Measurements from ENCODE around the gene SIK1.
A peak's percentile ranks its signal among the peaks of the same experiment; 100 is the strongest.
"Not testable (repeated sequence)": the region's sequence is repeated elsewhere in the genome, so short reads cannot be mapped to it uniquely, and the experiment has no call there.

The SIK1 gene

DNA sequence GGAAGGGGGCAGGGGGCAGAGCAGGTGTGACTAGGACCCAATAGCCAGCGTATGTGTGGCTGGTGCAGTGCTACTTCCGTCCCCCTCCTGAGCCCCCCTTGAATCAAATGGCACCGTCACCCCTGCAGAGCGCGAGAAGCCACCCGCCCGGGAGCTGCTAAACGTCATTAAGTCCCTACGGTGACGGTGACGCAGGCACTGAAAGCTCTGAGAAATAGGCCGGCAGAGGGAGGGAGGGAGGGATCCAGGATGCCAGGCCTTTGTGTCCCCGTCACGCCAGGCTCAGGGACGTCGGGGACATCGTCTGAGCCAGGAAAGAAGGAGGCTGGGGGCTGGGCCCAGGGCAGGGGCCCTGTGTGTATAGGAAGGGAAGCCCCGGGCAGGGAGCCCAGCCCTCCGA is 43.6 kb downstream of the SIK1 start:
- DNase-seq, result not testable (repeated sequence)

DNA sequence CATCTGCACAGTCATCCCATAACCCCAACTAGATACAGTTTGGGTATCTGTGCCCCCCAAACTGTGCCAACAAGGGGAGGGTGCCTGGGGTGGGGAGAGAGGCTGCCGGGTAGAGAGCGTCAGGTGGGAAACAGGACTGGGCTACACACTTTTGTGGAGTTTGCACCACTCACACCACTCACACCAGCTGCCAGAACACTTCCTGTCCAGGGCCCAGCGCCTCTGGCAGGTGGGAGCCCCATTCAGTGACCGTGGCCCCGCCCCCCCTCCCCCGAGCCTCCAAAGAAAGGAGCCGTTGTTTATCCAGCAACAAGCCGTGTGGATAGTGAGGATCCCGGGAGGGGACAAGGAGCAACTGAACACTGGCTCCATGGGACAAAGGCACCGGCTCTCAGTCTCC is 44.0 kb downstream of the SIK1 start:
- DNase-seq, result not testable (repeated sequence)

DNA sequence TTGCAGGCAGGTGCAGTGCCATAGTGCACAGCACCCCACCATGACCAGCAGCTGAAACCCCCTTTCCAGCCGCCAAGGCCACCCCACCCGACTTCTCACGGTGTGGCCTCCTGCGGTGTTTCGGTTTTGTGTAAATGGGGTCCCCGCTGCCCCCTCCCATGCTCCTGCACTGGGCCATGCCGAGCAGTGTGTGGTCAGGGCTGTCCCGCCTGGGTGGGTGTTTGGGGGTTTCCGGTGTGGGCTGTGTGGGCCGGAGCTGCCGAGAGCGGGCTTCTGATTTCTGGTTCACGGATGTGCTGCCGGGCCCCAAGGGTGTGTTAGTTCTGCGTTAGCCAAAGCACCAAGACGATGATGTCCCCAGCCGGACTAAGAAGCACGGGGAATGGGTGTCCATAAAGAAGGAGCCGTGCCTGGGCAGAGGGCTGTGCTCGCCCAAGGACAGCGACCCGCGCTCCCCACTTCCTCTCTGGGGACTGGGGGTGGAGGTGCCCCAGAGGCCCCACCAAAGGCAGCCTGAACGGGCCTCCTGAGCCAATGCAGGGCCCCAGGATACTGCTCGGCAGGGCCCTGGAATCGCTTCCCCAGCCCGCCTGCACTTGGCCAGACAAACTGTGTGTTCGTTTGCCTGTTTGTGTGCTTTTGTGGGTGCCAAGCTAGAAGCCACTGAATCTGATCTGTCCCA is 45.9 kb downstream of the SIK1 start:
- DNase-seq, result not testable (repeated sequence)

DNA sequence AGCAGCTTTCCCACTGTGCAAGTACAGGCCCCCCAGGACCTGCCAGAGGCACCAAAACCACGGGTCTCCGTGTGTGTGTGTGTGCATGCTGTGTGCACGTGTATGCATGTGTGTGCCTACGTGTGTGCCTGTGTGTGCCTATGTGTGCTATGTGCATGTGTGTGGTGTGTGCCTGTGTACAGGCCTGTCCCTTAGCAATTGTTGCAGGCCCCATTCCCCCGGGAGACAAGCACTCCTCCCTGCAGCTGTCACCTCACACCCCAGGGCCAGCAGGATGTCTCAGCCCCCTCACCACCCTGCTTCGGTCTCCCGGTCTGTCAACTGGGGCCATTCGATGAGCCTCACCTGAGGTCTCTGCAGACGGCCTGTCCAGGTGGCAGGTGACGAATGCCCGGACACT is 46.6 kb downstream of the SIK1 start:
- not testable (repeated sequence) for DNase-seq

DNA sequence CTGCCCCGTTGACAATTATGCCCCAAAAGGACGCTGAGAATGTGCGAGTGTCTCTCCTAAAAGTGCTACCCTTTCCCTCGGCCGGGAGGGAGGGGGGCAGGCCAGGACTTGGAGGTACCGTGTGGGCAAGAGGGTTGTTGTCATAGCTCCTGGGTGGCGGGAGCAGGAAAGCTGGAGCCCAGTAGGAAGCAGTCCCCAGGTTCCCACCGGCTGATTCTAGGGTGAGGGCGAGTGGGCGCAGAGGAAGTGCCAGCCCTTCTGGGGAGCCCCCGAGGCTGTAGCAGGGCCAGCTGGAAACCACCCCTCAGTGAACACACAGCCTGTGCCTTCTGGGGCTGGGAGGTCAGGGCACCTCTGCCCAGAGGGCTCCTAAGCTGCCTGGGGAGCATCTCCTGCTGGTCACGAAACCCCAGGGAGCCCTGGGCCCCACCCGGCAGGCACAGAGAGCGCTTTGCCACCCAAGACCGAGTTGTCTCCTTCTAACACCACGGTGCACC is 47.3 kb downstream of the SIK1 start:
- DNase-seq, result not testable (repeated sequence)

DNA sequence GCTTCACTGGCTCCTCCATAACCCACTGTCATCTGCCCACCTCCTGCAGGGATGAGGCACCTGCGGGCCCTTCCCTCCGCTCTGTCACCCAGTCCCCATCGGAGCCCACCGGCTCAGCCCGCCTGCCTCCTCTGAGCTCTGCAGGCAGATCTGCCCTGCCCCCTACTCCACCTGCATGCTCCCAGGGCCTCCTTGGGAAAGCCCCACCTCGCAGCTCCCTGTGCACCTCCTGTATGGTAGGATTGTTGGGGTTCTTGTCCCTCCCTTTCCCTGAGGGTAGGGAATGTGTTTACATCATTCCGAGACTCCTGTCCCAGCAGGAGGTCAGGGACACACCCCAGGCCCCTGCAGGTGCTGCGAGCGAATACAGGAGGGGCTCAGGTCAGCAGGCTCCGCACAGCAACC is 50.5 kb downstream of the SIK1 start:
- no peak for DNase-seq

DNA sequence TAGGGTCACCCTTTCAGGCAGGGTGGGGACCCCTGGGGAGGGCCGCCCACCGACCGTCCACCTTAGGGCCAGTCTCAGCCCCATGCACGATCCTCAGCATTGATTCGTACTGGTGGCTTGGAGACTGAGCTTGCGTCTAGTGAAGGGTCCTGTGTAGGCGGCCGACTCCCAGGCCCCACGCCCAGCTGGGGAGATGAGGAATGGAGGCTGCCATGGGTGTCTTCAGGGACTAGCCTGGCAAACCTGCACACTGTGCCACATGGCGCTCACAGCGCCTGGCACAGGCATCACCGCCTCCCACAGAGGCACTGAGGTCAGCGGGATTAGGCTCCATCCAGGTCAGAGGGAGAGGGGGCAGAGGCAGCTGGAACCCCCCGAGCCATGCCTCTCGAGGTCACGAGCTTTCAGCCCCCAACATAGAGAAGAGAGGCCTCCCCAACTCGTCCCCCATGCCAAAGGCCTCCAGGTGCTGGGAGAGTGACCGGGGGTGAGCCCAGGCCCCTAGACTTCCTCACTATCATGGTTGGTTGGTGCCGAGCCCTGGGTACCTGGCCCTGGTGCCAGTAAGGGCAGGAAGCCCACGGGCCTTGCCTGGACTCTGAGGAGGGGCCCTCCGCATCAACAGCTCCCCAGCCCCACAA is 51.0 kb downstream of the SIK1 start:
- no peak for DNase-seq

DNA sequence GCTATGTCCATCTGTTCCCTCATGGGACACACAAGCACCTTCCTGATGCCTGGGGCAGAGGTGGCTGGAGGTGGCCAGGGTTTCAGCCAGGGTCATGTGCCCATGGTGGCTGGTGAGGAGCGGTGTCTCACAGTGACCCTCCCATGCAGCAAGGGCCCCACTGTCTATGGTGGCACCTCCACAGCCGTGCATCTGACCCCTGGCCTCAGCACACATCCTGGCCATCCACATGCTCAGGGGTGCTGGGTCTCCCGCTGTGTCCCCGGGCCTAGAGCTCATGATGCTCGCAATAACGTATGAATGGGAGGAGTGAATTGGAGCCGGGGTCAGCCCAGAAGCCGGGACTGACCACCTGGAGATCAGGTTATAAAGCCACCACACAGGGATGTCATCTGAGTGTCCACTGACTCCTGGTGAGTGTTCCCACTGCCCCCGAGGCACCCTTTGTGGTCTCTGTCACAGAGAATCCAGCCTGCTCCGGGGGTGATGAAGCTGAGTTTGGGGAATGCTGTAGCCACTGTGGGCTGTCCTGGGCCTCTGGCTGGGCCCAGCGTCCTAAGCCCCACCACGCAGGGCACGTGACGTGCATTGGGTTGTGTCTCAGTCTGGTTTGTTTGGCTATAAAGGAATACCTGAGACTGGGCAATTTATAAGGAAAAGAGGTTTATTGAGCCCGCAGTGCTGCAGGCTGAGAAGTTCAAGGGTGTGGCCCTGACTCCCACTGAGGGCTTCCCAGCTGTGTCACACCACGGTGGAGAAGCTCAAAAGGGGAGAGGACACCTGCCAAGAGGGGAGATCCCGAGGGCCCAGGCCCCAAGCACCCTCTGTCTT is 51.7 kb downstream of the SIK1 start:
- no peak for DNase-seq

DNA sequence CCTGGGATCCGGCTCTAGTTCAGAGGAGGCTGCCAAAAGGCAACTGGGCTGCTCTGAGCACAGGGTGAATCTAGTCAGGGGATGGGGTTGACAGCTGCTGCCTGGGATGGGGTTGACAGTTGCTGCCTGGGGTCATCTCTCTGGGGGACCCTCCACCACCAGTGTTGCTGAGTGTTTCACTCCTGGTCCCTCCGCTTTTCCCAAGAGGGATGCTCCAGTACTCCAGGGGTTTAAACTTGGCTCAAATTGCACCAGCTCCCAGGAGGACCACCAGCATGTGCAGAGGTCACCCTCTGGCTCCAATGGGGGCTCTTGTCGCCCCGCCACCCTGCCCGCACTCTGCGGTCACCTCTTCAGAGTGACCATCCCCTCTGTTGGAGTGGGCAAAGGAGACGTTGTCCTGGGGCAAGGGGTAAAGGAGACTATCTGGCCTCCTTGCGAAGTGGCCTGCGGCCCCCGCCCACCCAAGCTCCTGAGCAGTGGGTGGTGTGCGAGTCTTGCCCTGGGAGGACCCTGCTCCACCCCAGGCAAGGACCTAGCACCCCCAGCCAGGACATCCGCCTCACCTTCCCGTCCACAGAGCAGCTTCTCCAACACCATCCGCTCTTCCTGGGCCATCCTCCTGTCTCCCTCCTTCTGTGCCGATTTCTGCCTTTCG is 52.6 kb downstream of the SIK1 start:
- DNase-seq, result no peak

DNA sequence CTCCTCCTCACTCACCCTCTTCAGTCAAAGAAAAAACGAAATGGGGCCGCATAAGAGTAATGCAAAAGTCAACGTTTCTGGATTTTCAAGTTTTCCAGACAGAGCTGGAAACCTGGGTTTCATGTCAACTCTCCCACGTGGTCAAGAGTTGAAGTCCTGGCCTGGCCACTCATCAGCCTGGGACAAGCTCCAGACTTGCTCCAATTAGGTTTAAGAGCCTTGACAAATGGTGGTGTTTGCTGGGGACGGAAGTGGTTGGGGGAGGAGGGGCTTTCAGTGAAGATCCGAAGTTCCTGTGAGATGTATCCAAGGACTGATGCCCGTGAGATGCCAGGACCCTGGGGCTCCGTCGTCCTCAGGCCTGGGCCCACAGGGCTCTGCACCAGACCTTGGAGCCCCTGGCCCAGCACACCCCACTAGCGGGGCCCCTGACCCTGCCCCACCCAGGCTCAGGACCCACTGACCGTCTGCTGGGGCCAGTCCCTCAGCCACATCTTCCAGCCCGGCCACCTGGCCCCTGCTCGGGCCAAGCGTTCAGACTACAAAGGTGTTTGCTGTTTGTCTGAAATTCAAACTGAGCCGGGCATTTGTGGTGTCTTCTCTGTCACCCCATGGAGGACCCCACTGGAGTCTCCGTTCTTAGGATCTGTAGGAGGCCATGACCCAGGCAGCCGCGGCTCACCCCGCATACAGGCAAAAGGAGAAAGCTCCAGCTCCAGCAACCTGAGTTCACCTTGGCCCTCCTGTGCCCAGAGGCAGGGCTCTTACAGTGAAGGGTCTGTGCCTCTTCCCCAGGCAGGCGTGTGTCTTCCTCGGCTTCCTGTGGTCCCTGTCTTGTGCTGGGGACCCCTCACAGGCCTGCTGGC is 53.3 kb downstream of the SIK1 start:
- DNase-seq, result no peak

DNA sequence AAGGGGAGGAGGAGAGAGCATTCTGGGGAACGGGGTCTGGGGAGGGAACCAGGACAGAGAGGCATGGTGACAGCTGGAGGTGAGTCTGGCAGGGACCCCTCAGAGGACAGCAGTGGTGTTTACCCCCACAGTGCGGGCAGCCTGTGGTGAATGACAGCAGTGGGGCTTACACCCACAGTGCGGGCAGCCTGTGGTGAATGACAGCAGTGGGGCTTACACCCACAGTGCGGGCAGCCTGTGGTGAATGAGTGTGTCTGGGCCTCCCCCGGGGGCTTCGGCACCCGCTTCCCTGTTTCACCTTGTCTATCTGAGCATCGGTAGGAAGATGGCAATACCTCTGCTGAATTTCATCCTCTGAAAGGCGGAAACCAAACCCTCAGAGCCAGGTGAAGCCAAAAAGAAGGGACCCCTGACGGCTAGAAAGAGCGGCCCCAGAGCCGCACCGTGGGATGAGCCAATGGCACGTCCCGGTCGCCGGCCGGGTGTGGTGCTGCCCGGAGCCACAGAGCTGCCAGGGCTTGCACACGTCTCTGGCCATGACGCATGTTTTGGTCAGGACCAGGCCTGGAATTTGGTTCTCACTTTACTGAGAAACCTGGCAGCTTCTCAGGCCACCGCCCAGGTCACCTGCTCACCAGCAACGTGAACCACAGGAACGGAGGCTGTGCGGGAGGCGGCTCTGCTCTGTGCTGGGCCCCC is 54.1 kb downstream of the SIK1 start:
- DNase-seq, result no peak

DNA sequence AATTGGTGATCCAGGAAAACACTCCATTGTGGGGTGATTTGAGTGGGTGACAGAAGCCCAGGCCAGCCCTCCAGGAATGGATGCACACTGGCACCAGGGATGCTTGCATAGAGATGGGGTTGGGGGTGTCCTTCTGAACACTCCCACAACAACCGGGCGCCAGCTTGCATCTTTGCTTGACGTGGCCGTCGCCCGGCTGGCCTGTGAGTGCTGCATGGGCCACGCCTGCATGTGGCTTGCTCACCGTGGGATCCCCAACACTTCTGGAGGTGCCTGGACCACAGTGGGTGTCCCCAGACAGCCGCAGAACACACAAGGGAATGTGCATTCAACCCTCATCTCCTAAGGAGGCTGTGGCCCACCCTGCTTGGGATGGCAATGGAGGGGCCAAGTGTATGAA is 55.1 kb downstream of the SIK1 start:
- DNase-seq, result no peak

DNA sequence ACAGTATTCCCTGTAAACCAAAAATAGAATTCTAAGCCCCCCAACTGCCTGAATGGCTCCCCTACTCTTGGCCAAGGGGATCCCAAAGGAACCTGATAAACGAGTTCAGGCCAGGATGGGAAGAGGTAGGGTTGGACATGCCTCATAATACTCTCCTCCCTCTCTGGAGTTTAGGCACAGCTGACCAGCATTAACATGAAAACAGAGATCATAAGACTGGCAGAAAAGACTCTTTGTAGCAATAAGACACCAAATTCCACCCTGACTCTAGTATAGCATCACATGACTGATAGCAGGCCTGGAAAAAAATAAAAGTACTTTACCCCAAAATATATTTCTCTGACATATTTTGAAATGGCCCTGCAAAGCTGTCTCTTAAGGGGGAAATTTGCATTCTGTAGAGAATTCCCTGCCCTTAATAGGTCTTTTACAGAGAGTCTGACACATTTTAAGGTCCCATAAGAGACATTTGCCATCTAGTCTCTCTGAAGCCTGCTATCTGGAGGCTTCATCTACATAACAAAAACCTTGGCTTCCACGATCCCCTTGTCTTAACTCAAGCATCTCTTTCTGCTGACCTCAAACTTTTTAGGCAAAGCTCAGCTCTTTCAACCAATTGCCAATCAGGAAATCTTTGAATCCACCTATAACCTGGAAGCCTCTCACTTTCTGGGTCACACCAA is 55.9 kb downstream of the SIK1 start:
- DNase-seq, result no peak

DNA sequence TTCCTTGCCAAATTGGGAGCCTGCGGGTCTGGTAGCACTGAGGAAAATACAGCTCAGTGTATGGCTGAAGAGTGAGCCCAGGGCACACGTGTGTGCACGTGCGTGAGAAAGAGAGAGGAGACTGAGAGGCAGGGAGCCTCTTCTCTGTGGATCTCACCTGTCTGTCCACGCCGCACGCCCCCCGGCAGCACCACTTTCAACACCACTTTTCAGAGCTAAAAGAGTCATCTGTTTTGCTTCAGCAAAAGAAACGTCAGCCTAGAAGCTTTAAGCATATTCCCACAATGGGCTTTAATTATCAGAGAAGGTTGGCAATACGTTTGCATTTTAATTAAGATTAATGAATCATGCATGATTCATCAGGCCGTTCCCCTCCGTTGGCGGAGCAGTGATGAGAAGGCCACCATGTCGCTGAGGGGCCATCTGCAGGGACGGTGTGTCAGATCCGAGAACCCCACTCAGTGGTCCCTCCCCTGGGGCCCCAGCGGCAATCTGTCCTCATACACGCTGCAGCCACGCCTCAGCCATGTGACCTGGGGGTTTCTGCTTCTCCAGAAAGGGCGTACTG is 56.8 kb downstream of the SIK1 start:
- DNase-seq, result no peak

DNA sequence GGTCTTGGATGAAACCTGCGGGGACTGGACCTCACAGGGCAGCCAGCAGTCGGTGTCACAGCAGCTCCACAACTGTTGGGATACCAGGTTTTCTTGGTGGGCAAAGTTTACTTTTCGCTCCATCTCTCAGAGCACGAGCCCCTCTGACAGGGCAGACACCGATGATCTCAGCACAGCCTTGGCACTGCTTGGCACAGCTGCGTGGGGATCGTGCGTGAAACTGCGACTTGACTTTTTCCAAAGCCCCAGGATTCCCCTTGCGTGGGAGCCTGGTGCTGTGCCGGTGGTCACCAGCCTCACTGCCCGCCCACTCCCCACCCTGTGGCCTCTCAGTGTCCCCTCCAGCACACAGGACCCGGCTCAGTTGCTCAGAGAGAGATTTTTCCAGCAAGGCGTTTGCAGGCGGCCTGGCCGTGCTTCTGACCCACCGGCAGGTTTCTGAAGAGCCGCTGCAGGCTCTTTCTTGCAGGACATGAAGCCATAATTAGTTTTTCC is 57.3 kb downstream of the SIK1 start:
- no peak for DNase-seq

DNA sequence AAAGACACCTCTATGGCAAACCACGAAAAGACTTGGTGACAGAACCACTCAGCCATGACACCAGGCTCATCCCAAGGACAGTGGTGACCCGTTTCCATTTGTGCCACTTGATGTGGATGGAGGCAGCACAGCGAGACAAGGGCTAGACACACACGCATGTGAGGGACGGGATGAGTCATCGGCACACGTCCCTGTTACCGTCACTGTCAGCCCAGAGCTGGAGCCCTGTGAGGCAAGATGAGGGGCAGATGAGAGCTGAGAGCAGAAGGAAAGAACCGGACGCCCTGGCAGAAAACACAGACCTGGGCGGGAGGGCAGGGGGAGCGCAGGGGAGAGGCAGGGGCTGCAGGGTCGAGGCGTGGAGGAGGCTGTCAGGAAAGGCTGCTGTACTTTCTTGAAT is 57.8 kb downstream of the SIK1 start:
- DNase-seq, result no peak

DNA sequence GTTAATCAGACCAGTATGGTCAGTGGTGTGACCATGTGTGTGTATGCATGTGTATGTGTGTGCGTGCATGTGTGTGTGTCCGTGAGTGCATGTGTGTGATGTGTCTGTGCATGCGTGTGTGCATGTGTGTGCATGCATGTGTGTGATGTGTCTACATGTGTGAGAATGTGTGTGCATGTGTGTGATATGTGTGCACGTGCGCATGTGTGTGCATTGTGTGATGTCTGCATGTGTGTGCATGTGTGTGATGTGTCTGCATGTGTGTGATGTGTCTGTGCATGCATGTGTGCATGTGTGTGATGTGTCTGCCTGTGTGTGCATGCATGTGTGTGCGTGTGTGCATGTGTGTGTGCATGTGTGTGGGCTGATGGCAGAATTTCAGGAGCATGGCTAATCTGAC is 58.2 kb downstream of the SIK1 start:
- no peak for DNase-seq

DNA sequence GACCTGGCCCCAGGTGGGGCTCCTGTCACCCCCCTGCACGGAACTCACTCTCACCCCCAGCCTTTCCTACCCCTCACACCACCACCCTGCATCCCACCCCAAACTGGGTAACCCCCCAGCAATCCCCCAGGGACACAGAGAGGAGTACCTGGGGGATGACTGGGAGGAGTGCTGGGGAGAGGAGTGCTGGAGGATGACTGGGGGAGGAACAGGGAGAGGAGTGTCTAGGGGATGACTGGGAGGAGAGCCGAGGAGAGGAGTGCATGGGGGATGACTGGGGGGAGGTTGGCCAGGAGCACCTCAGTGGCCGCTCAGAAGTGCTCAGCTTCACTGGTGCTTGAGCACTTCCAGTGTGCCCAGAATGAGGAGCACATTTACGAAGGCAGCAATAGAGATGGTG is 59.1 kb downstream of the SIK1 start:
- DNase-seq, result no peak

DNA sequence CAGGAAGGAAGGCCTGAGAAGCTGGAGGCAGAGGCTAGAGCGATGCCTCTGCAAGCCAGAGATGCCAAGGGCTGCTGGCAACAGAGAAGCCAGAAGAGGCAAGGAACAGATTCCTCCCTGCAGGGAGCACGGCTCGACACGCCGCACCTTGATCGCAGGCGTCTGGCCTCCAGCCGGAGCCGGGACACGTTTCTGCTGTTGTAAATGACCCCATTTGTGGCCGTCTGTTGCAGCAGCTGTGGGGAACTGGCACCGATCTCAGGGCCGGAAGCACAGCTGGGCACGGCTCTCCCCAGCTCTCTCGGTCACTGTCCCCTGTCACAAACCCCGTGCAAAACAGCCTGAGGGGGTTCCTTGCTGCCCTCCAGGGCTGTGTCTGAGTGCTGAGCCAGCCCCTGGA is 59.6 kb downstream of the SIK1 start:
- DNase-seq, result peak; percentile 58

DNA sequence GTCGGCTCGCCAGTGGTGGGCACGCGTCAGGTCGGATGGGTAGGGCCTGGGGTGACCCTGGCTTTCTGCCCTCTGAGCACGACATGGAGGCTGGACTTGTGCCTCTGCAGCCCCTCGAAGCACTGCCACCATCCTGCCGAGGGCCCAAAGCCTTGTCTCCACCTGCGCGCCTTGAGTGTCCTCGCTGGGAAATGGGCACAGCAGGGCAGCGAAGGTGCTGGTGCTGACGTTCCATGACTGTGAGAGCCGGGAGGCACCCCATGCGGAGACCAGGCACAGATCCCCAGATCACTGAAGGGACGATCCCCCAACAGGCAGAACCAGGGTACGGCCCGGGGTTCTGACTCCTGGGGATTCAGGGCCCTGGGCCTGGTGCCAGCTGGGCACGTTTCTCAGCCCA is 60.3 kb downstream of the SIK1 start:
- DNase-seq, result no peak

Data from retina (tissue), 1 donor.